ENCODE data around the gene ZNF862. TPM values are rescaled to one million over a fixed set of nuclear protein-coding genes. Genes with fewer than 3 reads are reported as not detected.

Gene ZNF862
- total RNA-seq, 1 experiment from 2014 or later, result 17.7 TPM

GRCh38 chr7:149866139-149866778 lies 28.1 kb downstream of the ZNF862 start:
- CTCF ChIA-PET, result no interaction called here
- DNase-seq, result no peak
- Mint-ChIP-seq H3K9me3 (ENCODE audit: low read depth, unreplicated experiment) (no peaks in the 10 kb centered on the region), H3K27ac (ENCODE audit: unreplicated experiment) (no peak overlapping the region), H3K36me3 (ENCODE audit: insufficient read depth, unreplicated experiment) (peaks cover 3% of the 10 kb centered on the region), H3K4me3 (ENCODE audit: low read depth, unreplicated experiment) (no peak overlapping the region), H3K4me1 (ENCODE audit: low read depth, unreplicated experiment) (no peaks in the 10 kb centered on the region), H3K27me3 (ENCODE audit: unreplicated experiment) (no peaks in the 10 kb centered on the region)
- TF ChIP-seq CTCF (IDR thresholded peaks at IDR 0.05; ENCODE audit: unreplicated experiment), result no peak
- BruUV-seq (replicated peaks), result no TSS peak
- intact Hi-C loops (cut with micrococcal nuclease; ENCODE audit: unreplicated experiment), result no loop called here

GRCh38 chr7:149866779-149867447 lies 28.7 kb downstream of the ZNF862 start:
- no TSS peak for BruUV-seq (replicated peaks)
- Mint-ChIP-seq H3K27ac (ENCODE audit: unreplicated experiment) (no peak overlapping the region), H3K4me1 (ENCODE audit: low read depth, unreplicated experiment) (no peaks in the 10 kb centered on the region)

DNA sequence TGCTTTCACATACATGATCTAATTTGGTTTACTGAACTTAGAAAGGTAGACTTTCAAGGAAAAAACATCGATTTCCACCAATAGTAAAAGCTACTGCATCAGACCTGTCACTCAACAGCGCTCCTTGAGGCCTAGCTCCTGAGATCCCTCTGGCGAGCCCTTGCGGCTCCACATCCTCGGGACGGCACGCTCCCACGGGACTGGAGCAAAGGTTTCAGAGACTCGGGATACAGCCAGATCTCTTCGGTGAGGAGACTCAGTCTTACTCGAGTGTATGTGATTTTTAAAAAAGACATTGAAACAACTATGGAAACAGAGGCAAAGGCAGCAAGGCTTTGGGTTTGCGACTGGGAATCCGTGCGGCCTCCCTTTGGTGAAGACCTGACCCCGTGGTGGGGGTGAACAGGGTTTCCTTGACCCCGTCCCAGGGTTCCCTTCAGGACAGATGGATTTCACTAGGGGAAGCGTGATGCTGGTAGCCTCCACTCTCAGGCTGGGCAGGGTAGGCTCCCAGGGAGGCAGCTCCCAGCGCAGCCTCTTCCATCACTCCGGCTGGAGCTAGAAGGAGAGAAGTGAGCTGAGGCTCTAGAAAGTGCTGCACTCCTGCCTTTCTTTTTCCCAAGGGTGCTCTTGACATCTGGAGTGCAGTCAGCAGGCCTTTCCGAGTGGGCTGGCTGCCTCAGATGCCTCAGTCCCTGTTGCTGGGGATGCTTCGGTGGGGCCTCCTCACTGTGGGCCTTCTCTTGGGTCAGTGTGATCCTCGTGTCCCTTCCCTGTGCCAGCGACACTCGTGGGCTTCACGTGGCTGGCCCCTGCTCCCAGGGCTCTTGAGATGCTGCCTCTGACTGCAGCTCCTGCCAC lies 29.8 kb downstream of the ZNF862 start:
- H3K36me3 Mint-ChIP-seq (ENCODE audit: insufficient read depth, unreplicated experiment), result peaks cover 10% of the 10 kb centered on the region
- H3K27me3 Mint-ChIP-seq (ENCODE audit: unreplicated experiment), result no peaks in the 10 kb centered on the region
- intact Hi-C loops (cut with micrococcal nuclease; ENCODE audit: unreplicated experiment), result no loop called here
- H3K4me3 Mint-ChIP-seq (ENCODE audit: low read depth, unreplicated experiment), result no peak overlapping the region
- no peaks in the 10 kb centered on the region for H3K9me3 Mint-ChIP-seq (ENCODE audit: low read depth, unreplicated experiment)
- BruUV-seq (replicated peaks), result no TSS peak
- no peak for DNase-seq
- CTCF ChIA-PET, result no interaction called here
- H3K27ac Mint-ChIP-seq (ENCODE audit: unreplicated experiment), result no peak overlapping the region
- TF ChIP-seq CTCF (IDR thresholded peaks at IDR 0.05; ENCODE audit: unreplicated experiment), result no peak
- peaks cover 6% of the 10 kb centered on the region for H3K4me1 Mint-ChIP-seq (ENCODE audit: low read depth, unreplicated experiment)

More at GRCh38 chr7:149866779-149867447, 28.7 kb downstream of the ZNF862 start:
- H3K27me3 Mint-ChIP-seq (ENCODE audit: unreplicated experiment), result no peaks in the 10 kb centered on the region
- H3K4me3 Mint-ChIP-seq (ENCODE audit: low read depth, unreplicated experiment), result no peak overlapping the region
- DNase-seq, result no peak
- CTCF ChIA-PET, result no interaction called here
- peaks cover 5% of the 10 kb centered on the region for H3K36me3 Mint-ChIP-seq (ENCODE audit: insufficient read depth, unreplicated experiment)
- intact Hi-C loops (cut with micrococcal nuclease; ENCODE audit: unreplicated experiment), result no loop called here
- TF ChIP-seq CTCF (IDR thresholded peaks at IDR 0.05; ENCODE audit: unreplicated experiment), result no peak
- no peaks in the 10 kb centered on the region for H3K9me3 Mint-ChIP-seq (ENCODE audit: low read depth, unreplicated experiment)

GRCh38 chr7:149868623-149869290 lies 30.6 kb downstream of the ZNF862 start:
- intact Hi-C loops (cut with micrococcal nuclease; ENCODE audit: unreplicated experiment), result no loop called here
- Mint-ChIP-seq H3K4me1 (ENCODE audit: low read depth, unreplicated experiment) (peaks cover 8% of the 10 kb centered on the region), H3K27me3 (ENCODE audit: unreplicated experiment) (no peaks in the 10 kb centered on the region), H3K36me3 (ENCODE audit: insufficient read depth, unreplicated experiment) (peaks cover 17% of the 10 kb centered on the region), H3K27ac (ENCODE audit: unreplicated experiment) (no peak overlapping the region), H3K4me3 (ENCODE audit: low read depth, unreplicated experiment) (no peak overlapping the region), H3K9me3 (ENCODE audit: low read depth, unreplicated experiment) (no peaks in the 10 kb centered on the region)
- BruUV-seq (replicated peaks), result no TSS peak
- no peak for TF ChIP-seq CTCF (IDR thresholded peaks at IDR 0.05; ENCODE audit: unreplicated experiment)
- CTCF ChIA-PET, result no interaction called here
- DNase-seq, result no peak

All from Calu3 (cell line).